GM12878 (cell line): Measurements from ENCODE around the gene PPP2R2B.

Source experiments
- LARP7 ChIP-seq: fragments of 450-650 bp; IDR thresholded peaks from 2 replicates; pipeline ENCODE4 v1.6.1; 2017; ENCODE audit warnings: mild to moderate bottlenecking
- SMC3 ChIP-seq: IDR thresholded peaks from 2 replicates; pipeline ENCODE4 v1.6.1; 2011; ENCODE audit warnings: low read length, improper control_type of control experiment, borderline replicate concordance
- ZBED1 ChIP-seq: IDR thresholded peaks from 2 replicates; pipeline ENCODE4 v1.6.1; 2016; ENCODE audit warnings: borderline replicate concordance
- TF ChIP-seq, protein P1 (sequence below), 3 experiments: IDR thresholded peaks in 2 of 3; conservative IDR thresholded peaks in 1 of 3; 2 replicates each; pipeline ENCODE4 v1.5.1; 2011; ENCODE audit warnings: low read depth in 3 of 3, low read length in 3 of 3, mild to moderate bottlenecking in 3 of 3, control low read depth in 2 of 3, moderate library complexity in 2 of 3, inconsistent platforms in 1 of 3, mixed read lengths in 1 of 3; ENCODE audit not compliant: control insufficient read depth in 2 of 3, insufficient read depth in 1 of 3; ENCODE audit errors: extremely low read depth in 1 of 3

DNA sequence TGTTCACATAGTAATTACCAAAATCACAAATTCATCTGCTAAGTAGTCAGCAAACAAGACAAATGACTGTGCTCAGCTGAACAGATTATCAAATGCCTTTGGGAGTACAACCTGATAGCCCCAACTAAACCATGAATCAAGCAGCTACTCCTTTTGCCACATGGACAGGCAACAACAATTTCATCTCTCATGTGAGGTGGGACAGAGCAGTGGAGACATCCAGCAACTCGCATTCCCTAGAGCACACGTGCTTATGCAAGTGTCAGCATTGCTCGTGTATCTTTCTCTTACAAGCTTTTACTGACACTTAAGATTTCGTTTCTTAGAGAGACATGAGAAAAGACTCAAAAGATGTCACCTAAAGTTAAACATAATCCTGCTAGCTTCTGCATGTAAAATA is 42.7 kb upstream of the PPP2R2B start:
- TF ChIP-seq SMC3 (no peak), LARP7 (no peak), ZBED1 (no peak)
- TF ChIP-seq, protein P1, sequence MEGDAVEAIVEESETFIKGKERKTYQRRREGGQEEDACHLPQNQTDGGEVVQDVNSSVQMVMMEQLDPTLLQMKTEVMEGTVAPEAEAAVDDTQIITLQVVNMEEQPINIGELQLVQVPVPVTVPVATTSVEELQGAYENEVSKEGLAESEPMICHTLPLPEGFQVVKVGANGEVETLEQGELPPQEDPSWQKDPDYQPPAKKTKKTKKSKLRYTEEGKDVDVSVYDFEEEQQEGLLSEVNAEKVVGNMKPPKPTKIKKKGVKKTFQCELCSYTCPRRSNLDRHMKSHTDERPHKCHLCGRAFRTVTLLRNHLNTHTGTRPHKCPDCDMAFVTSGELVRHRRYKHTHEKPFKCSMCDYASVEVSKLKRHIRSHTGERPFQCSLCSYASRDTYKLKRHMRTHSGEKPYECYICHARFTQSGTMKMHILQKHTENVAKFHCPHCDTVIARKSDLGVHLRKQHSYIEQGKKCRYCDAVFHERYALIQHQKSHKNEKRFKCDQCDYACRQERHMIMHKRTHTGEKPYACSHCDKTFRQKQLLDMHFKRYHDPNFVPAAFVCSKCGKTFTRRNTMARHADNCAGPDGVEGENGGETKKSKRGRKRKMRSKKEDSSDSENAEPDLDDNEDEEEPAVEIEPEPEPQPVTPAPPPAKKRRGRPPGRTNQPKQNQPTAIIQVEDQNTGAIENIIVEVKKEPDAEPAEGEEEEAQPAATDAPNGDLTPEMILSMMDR (IDR thresholded peaks at IDR 0.05 in 2 of 3, conservative IDR thresholded peaks at IDR 0.05 in 1 of 3; ENCODE audit: control insufficient read depth in 2 of 3, extremely low read depth in 1 of 3, insufficient read depth in 1 of 3, low read depth in 3 of 3, low read length in 3 of 3): no peak
